GM20431 (cell line): Measurements from ENCODE around the gene DLD.

Experiments
- in situ Hi-C: fragments of 300-500 bp; cut with MseI, MboI; formaldehyde crosslinking; loops from one replicate; pipeline ENCODE4 v1.15.0; 2020; ENCODE audit warnings: low sequenced_read_pairs; ENCODE audit not compliant: unreplicated experiment

Gene DLD

GRCh38 chr7:107961405-107961804, 70.4 kb downstream of the DLD start:
- in situ Hi-C loops: no loop called here

GRCh38 chr7:107962817-107963216, 71.8 kb downstream of the DLD start:
- in situ Hi-C loops: no loop called here

- in situ Hi-C loops: no loop called here
Observed at GRCh38 chr7:107964510-107964909, 73.5 kb downstream of the DLD start.

- in situ Hi-C loops: no loop called here
Observed at GRCh38 chr7:107966711-107967110, 75.7 kb downstream of the DLD start.

GRCh38 chr7:107967420-107967819, 76.4 kb downstream of the DLD start:
- in situ Hi-C loops: no loop called here

- in situ Hi-C loops: no loop called here
Observed at GRCh38 chr7:107968449-107968848, 77.5 kb downstream of the DLD start.

GRCh38 chr7:107969856-107970255, 78.9 kb downstream of the DLD start:
- in situ Hi-C loops: no loop called here
